ENCODE data around the gene DUXA.
"Not testable (repeated sequence)": the region's sequence is repeated elsewhere in the genome, so short reads cannot be mapped to it uniquely, and the experiment has no call there.

Gene DUXA

GRCh38 chr19:57167385-57167784 lies at the start of gene DUXA:
DUXA (minus strand) TSS chr19:57167485; CDS start chr19:57167443, 42 bp downstream.
- no peak for TF ChIP-seq CTCF (IDR thresholded peaks at IDR 0.05; ENCODE audit: extremely low read depth, missing control alignments)
- no peak for DNase-seq (ENCODE audit: low spot score)

DNA sequence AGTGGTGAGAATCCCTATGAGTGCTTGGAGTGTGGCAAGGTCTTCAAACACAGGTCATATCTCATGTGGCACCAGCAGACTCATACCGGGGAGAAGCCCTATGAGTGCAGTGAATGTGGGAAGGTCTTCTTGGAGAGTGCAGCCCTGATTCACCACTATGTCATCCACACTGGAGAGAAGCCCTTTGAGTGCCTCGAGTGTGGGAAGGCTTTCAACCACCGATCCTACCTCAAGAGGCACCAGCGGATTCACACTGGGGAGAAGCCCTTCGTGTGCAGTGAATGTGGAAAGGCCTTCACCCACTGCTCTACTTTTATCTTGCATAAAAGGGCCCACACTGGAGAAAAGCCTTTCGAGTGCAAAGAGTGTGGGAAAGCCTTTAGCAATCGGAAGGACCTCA lies 44.8 kb upstream of the DUXA start:
- DNase-seq (ENCODE audit: low spot score), result no peak
- no peak for TF ChIP-seq CTCF (IDR thresholded peaks at IDR 0.05; ENCODE audit: extremely low read depth, missing control alignments)

GRCh38 chr19:57210381-57210780 lies 43.1 kb upstream of the DUXA start:
- no peak for DNase-seq (ENCODE audit: low spot score)

GRCh38 chr19:57202160-57202559 lies 34.9 kb upstream of the DUXA start:
- DNase-seq (ENCODE audit: low spot score), result no peak
- no peak for TF ChIP-seq CTCF (IDR thresholded peaks at IDR 0.05; ENCODE audit: extremely low read depth, missing control alignments)

More at GRCh38 chr19:57210381-57210780, 43.1 kb upstream of the DUXA start:
- no peak for TF ChIP-seq CTCF (IDR thresholded peaks at IDR 0.05; ENCODE audit: extremely low read depth, missing control alignments)

- DNase-seq (ENCODE audit: low spot score), result not testable (repeated sequence)
Observed at GRCh38 chr19:57197874-57198273, 30.6 kb upstream of the DUXA start.

DNA sequence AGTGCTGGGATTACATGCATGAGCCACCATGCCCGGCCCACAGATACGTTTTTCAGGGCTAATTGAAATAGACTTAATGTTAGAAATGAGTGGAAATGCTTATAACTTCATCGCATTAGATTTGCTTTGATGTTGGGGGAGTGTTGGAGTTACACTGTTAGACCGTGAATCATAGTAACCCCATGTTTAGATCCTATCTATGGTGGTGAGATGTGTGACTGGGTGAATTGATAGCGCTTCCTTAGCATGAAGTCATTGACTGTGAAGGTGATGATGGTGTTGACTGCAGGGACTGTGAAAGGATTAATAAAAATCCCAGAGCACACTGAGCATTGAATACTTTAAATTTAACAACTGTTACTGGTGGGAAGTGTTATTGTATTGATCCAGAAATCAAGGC lies 25.7 kb upstream of the DUXA start:
- no peak for DNase-seq (ENCODE audit: low spot score)
- TF ChIP-seq CTCF (IDR thresholded peaks at IDR 0.05; ENCODE audit: extremely low read depth, missing control alignments), result no peak

GRCh38 chr19:57192077-57192420 lies 24.8 kb upstream of the DUXA start:
- TF ChIP-seq CTCF (IDR thresholded peaks at IDR 0.05; ENCODE audit: extremely low read depth, missing control alignments), result no peak
- DNase-seq (ENCODE audit: low spot score), result peak; percentile 25

DNA sequence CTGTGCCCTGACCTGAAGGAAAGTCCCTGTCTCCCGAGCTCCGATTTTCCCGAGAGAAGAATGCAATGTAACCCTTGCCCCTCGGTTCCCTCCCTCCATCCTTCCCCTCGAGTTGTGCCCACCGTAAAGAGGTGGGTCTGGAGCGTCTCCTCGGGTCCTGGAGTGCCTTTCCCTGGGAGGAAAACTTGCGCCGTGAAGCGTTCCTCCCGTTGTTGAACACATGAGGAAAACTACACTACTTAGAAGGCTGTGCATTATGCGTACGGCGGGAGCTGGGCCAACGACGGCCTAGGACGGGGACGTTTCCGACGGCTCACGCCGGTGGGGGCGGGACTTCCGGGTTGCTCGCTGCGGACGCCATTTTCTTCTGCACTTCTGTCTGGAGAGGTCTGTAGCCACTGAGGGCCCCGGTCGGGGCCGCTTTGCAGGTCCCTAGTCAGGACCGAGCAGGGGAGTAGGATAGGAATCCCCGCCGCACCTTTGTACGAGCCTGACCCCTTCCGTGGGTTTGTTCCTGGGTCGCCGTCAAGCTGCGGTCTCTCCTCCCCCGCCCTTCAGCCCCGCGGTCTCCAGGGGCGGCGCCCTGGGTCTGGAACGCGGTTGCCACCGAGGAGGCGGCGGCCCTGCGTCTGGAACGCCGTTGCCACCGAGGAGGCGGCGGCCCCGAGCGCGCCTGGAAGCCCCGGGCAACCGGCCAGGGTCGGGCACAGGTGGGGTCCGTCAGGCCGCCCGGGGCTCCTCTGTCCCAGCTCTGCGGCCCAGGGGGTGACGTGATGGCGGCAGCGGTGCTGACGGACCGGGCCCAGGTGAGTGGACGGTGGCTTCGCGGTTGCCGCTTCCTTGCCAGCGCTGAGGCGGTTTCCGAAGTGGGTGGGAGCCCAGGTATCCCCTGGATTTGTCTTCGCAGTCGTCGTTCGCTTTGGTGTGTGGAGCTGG lies 24.1 kb upstream of the DUXA start, which contains the start of gene ZNF264:
Gene ZNF264, plus strand, starts transcription at position 360 of the 936 bp plus-strand sequence. Its CDS starts 414 bp downstream, at position 774.
- no peak for TF ChIP-seq CTCF (IDR thresholded peaks at IDR 0.05; ENCODE audit: extremely low read depth, missing control alignments)
- DNase-seq (ENCODE audit: low spot score), result peak; percentile 94
